ENCODE results near the gene MRPL27. TPM values are rescaled to one million over a fixed set of nuclear protein-coding genes. Genes with fewer than 3 reads are reported as not detected.

MRPL27 gene
- total and polyA plus RNA-seq, 2 of the 4 experiments (the other 2 are of a cell fraction), result 176 to 202 TPM

GRCh38 chr17:50393700-50394099 lies 20.7 kb upstream of the MRPL27 start:
- H2AK9ac ChIP-seq (replicated peaks; ENCODE audit: low read depth, low read length, poor library complexity), result no peak overlapping the region
- no peak overlapping the region for H2BK5ac ChIP-seq (ENCODE audit: low read depth, low read length, poor library complexity, severe bottlenecking)
- no peak overlapping the region for H4K8ac ChIP-seq (ENCODE audit: low read depth in 2 of 2, low read length in 2 of 2)
- H2BK20ac ChIP-seq (ENCODE audit: low read depth, low read length), result no peak overlapping the region
- H3K9ac ChIP-seq (ENCODE audit: low read depth, low read length), result no peak overlapping the region
- H3K36me3 ChIP-seq (ENCODE audit: control insufficient read depth, insufficient read depth, low read length), result peaks cover 54% of the 10 kb centered on the region
- CTCF ChIA-PET, result no interaction called here
- no peak overlapping the region for H2AK5ac ChIP-seq (ENCODE audit: low read depth, low read length)
- H3K14ac ChIP-seq (replicated peaks; ENCODE audit: low read depth, low read length), result no peak overlapping the region
- no peak overlapping the region for H4K91ac ChIP-seq (ENCODE audit: insufficient read depth, low read depth, low read length)
- H4K20me1 ChIP-seq (ENCODE audit: insufficient read depth, low read length), result peaks cover 59% of the 10 kb centered on the region
- POLR2A ChIA-PET (ENCODE audit: unreplicated experiment), result no interaction called here
- H3K27ac ChIP-seq (ENCODE audit: insufficient read depth, low read length), result no peak overlapping the region
- H2BK15ac ChIP-seq (ENCODE audit: low read depth, low read length), result no peak overlapping the region
- no peak overlapping the region for H3K18ac ChIP-seq (ENCODE audit: low read depth, low read length)
- dilution Hi-C loops (cut with HindIII; ENCODE audit: low sequenced_read_pairs, unreplicated experiment) (no loop called here), intact Hi-C loops (cut with micrococcal nuclease) (no loop called here), in situ Hi-C loops (cut with MboI; ENCODE audit: low sequenced_read_pairs) (no loop called here)
- no peak for ATAC-seq (ENCODE audit: low read depth)
- TF ChIP-seq RFX5 (IDR thresholded peaks at IDR 0.05; ENCODE audit: low read depth, low read length), result no peak
- TF ChIP-seq ELK1 (IDR thresholded peaks at IDR 0.05; ENCODE audit: borderline replicate concordance, low read depth, low read length), result no peak
- TF ChIP-seq CEBPB (IDR thresholded peaks at IDR 0.05; ENCODE audit: low read depth, low read length), result no peak
- TF ChIP-seq BHLHE40 (IDR thresholded peaks at IDR 0.05; ENCODE audit: low read depth, low read length), result no peak
- TF ChIP-seq CHD1 (IDR thresholded peaks at IDR 0.05; ENCODE audit: low read depth, low read length), result no peak
- TF ChIP-seq RCOR1 (IDR thresholded peaks at IDR 0.05; ENCODE audit: insufficient replicate concordance, low read length), result no peak
- no peak for TF ChIP-seq NFE2L2 (IDR thresholded peaks at IDR 0.05; ENCODE audit: low read depth, low read length)
- TF ChIP-seq POLR2A (IDR thresholded peaks at IDR 0.05; ENCODE audit: low read depth, low read length), result no peak
- TF ChIP-seq, protein P1, sequence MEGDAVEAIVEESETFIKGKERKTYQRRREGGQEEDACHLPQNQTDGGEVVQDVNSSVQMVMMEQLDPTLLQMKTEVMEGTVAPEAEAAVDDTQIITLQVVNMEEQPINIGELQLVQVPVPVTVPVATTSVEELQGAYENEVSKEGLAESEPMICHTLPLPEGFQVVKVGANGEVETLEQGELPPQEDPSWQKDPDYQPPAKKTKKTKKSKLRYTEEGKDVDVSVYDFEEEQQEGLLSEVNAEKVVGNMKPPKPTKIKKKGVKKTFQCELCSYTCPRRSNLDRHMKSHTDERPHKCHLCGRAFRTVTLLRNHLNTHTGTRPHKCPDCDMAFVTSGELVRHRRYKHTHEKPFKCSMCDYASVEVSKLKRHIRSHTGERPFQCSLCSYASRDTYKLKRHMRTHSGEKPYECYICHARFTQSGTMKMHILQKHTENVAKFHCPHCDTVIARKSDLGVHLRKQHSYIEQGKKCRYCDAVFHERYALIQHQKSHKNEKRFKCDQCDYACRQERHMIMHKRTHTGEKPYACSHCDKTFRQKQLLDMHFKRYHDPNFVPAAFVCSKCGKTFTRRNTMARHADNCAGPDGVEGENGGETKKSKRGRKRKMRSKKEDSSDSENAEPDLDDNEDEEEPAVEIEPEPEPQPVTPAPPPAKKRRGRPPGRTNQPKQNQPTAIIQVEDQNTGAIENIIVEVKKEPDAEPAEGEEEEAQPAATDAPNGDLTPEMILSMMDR (conservative IDR thresholded peaks at IDR 0.05; ENCODE audit: low read depth, low read length), result no peak
- no peak for TF ChIP-seq USF2 (IDR thresholded peaks at IDR 0.05; ENCODE audit: low read depth, low read length)
- no peak for TF ChIP-seq MXI1 (IDR thresholded peaks at IDR 0.05; ENCODE audit: borderline replicate concordance, low read depth, low read length)
- no peak for TF ChIP-seq MAFK (IDR thresholded peaks at IDR 0.05; ENCODE audit: low read depth, low read length)
- no peak for TF ChIP-seq MAZ (IDR thresholded peaks at IDR 0.05; ENCODE audit: borderline replicate concordance, low read depth, low read length)
- no peak for TF ChIP-seq FOS (IDR thresholded peaks at IDR 0.05; ENCODE audit: low read depth, low read length)
- no peak for TF ChIP-seq SMC3 (IDR thresholded peaks at IDR 0.05; ENCODE audit: low read depth, low read length)
- no peak for TF ChIP-seq RAD21 (IDR thresholded peaks at IDR 0.05; ENCODE audit: low read length)
- WGBS, 2 experiments (ENCODE audit: extremely low coverage in 2 of 2, insufficient read length in 1 of 2), result no CpG with 5 or more reads among the region's 5 CpGs
- BruUV-seq (replicated peaks), result no TSS peak
- H2BK120ac ChIP-seq (ENCODE audit: low read depth, low read length), result no peak overlapping the region
- H3K23ac ChIP-seq (ENCODE audit: low read depth, low read length), result no peak overlapping the region
- H3K4me2 ChIP-seq (ENCODE audit: low read depth, low read length), result no peak overlapping the region
- H3K4ac ChIP-seq (ENCODE audit: low read depth, low read length), result no peak overlapping the region
- no peaks in the 10 kb centered on the region for H3K27me3 ChIP-seq (ENCODE audit: control insufficient read depth, insufficient read depth, low read length)
- peaks cover 49 to 61% of the 10 kb centered on the region in 2 experiments for H3K79me1 ChIP-seq (ENCODE audit: low read depth in 1 of 2, low read length in 2 of 2)
- H3K4me1 ChIP-seq (ENCODE audit: control insufficient read depth, insufficient read depth, low read length), result peaks cover 4% of the 10 kb centered on the region
- no peak overlapping the region for H3K4me3 ChIP-seq (ENCODE audit: insufficient read depth, low read depth, low read length)
- H3K56ac ChIP-seq (ENCODE audit: extremely low read depth, insufficient read depth, low read length), result no peak overlapping the region
- no peak overlapping the region for H2AFZ ChIP-seq (replicated peaks; ENCODE audit: low read length, poor library complexity)
- H3K9me3 ChIP-seq (ENCODE audit: control insufficient read depth, insufficient read depth, low read length), result no peaks in the 10 kb centered on the region
- no peak for DNase-seq
- H4K5ac ChIP-seq (ENCODE audit: low read depth, low read length), result no peak overlapping the region
- peaks cover 16% of the 10 kb centered on the region; the same call in 1 of the 2 replicates for H3K9me1 ChIP-seq (ENCODE audit: insufficient read depth, low read length)
